ENCODE data around the gene NRP2. TPM values are rescaled to one million over a fixed set of nuclear protein-coding genes. Genes with fewer than 3 reads are reported as not detected.

The NRP2 gene
- total and polyA plus RNA-seq, 9 donors: 47.9 to 143 (median 106) TPM

- Histone ChIP-seq H3K27ac (no peak overlapping the region), H3K4me1 (ENCODE audit: insufficient read depth) (no peaks in the 10 kb centered on the region), H3K36me3 (no peaks in the 10 kb centered on the region), H3K4me3 (no peak overlapping the region), H3K9me3 (no peaks in the 10 kb centered on the region), H3K27me3 (no peaks in the 10 kb centered on the region)
- DNase-seq: no peak
- whole genome bisulfite sequencing, 3 donors: 92 to 96% (median 94%) methylated on average over 5 of the region's 5 CpGs
- TF ChIP-seq CTCF (IDR thresholded peaks at IDR 0.05) (no peak), POLR2A (IDR thresholded peaks at IDR 0.05) (no peak), EP300 (IDR thresholded peaks at IDR 0.05) (no peak)
- intact Hi-C loops (cut with DNase I): no loop called here
Observed at GRCh38 chr2:205644018-205644417, 38.3 kb upstream of the NRP2 start.

GRCh38 chr2:205646680-205647079 is 35.6 kb upstream of the NRP2 start:
- WGBS, 3 donors: 93 to 95% (median 94%) methylated on average over 8 of the region's 8 CpGs
- Histone ChIP-seq H3K4me3 (no peak overlapping the region), H3K27ac (no peak overlapping the region), H3K36me3 (no peaks in the 10 kb centered on the region), H3K9me3 (no peaks in the 10 kb centered on the region), H3K4me1 (ENCODE audit: insufficient read depth) (no peaks in the 10 kb centered on the region), H3K27me3 (no peaks in the 10 kb centered on the region)
- no peak for TF ChIP-seq POLR2A (IDR thresholded peaks at IDR 0.05)
- no peak for TF ChIP-seq CTCF (IDR thresholded peaks at IDR 0.05)
- TF ChIP-seq EP300 (IDR thresholded peaks at IDR 0.05): no peak
- DNase-seq: no peak
- intact Hi-C loops (cut with DNase I): no loop called here

- Histone ChIP-seq H3K4me3 (no peak overlapping the region), H3K36me3 (no peaks in the 10 kb centered on the region)
- intact Hi-C loops (cut with DNase I): no loop called here
Observed at GRCh38 chr2:205650450-205650849, 31.9 kb upstream of the NRP2 start.

GRCh38 chr2:205650931-205651330 is 31.4 kb upstream of the NRP2 start:
- H3K27ac ChIP-seq: no peak overlapping the region
- no peaks in the 10 kb centered on the region for H3K9me3 ChIP-seq
- no peaks in the 10 kb centered on the region for H3K27me3 ChIP-seq
- no peak for DNase-seq
- WGBS, 3 donors: 98 to 99% (median 99%) methylated on average over 7 of the region's 7 CpGs
- no peak overlapping the region for H3K4me3 ChIP-seq
- no peaks in the 10 kb centered on the region for H3K36me3 ChIP-seq
- intact Hi-C loops (cut with DNase I): no loop called here
- no peaks in the 10 kb centered on the region for H3K4me1 ChIP-seq (ENCODE audit: insufficient read depth)
- TF ChIP-seq CTCF (IDR thresholded peaks at IDR 0.05): no peak
- TF ChIP-seq EP300 (IDR thresholded peaks at IDR 0.05): no peak
- TF ChIP-seq POLR2A (IDR thresholded peaks at IDR 0.05): no peak

More at GRCh38 chr2:205650450-205650849, 31.9 kb upstream of the NRP2 start:
- Histone ChIP-seq H3K27me3 (no peaks in the 10 kb centered on the region), H3K9me3 (no peaks in the 10 kb centered on the region), H3K27ac (no peak overlapping the region), H3K4me1 (ENCODE audit: insufficient read depth) (no peaks in the 10 kb centered on the region)
- WGBS, 3 donors: 79 to 87% (median 85%) methylated on average over 4 of the region's 4 CpGs
- no peak for DNase-seq
- TF ChIP-seq POLR2A (IDR thresholded peaks at IDR 0.05) (no peak), CTCF (IDR thresholded peaks at IDR 0.05) (no peak), EP300 (IDR thresholded peaks at IDR 0.05) (no peak)

GRCh38 chr2:205651719-205652118 is 30.6 kb upstream of the NRP2 start:
- no peak for DNase-seq
- no peak overlapping the region for H3K4me3 ChIP-seq
- no peaks in the 10 kb centered on the region for H3K27me3 ChIP-seq
- intact Hi-C loops (cut with DNase I): no loop called here
- H3K36me3 ChIP-seq: no peaks in the 10 kb centered on the region
- H3K4me1 ChIP-seq (ENCODE audit: insufficient read depth): no peaks in the 10 kb centered on the region
- WGBS, 3 donors: 0% methylated on average over 1 of the region's 1 CpG
- H3K27ac ChIP-seq: no peak overlapping the region
- no peak for TF ChIP-seq CTCF (IDR thresholded peaks at IDR 0.05)
- no peak for TF ChIP-seq POLR2A (IDR thresholded peaks at IDR 0.05)
- TF ChIP-seq EP300 (IDR thresholded peaks at IDR 0.05): no peak
- H3K9me3 ChIP-seq: no peaks in the 10 kb centered on the region

All from ovary (tissue), 9 donors.